Vagina (tissue), 2 donors: Measurements from ENCODE around the gene TTC7B.

Experiments used
- CTCF ChIP-seq, 3 experiments: fragments of 450-650 bp in 2 of 3; fragments of 200-600 bp in 1 of 3; sonication (generic) in 1 of 3; IDR thresholded peaks; one replicate each; pipeline ENCODE4 v1.5.1; 2017 to 2019; ENCODE audit warnings: antibody characterized with exemption in 3 of 3, mild to moderate bottlenecking in 2 of 3, moderate library complexity in 2 of 3
- POLR2A ChIP-seq, 2 donors: fragments of 450-650 bp; IDR thresholded peaks; one replicate each; pipeline ENCODE4 v1.6.1; 2017; ENCODE audit warnings: antibody characterized with exemption in 2 of 2, mild to moderate bottlenecking in 2 of 2, moderate library complexity in 2 of 2
- POLR2AphosphoS5 ChIP-seq, 2 donors: sonication (generic); formaldehyde crosslinking; IDR thresholded peaks; one replicate each; pipeline ENCODE4 v1.9.0; 2017; ENCODE audit warnings: antibody characterized with exemption in 2 of 2, mild to moderate bottlenecking in 2 of 2, low read depth in 1 of 2; ENCODE audit not compliant: insufficient read depth in 1 of 2

- no peak for TF ChIP-seq CTCF (IDR thresholded peaks at IDR 0.05)
- TF ChIP-seq POLR2AphosphoS5 (IDR thresholded peaks at IDR 0.05; ENCODE audit: insufficient read depth in 1 of 2, low read depth in 1 of 2): no peak
- TF ChIP-seq POLR2A (IDR thresholded peaks at IDR 0.05): no peak
These were observed 280.1 kb downstream of the TTC7B start for GRCh38 chr14:90536092-90536491.
